Mucosa of stomach (tissue), 1 donor: ENCODE measurements around the gene AMN.
"Not testable (repeated sequence)": the region's sequence is repeated elsewhere in the genome, so short reads cannot be mapped to it uniquely, and the experiment has no call there.

Experiments used
- H3K27me3 ChIP-seq: one replicate; pipeline ENCODE4 v1.7.0; 2013; ENCODE audit warnings: mild to moderate bottlenecking, low read length; ENCODE audit not compliant: control insufficient read depth, insufficient read depth
- H3K36me3 ChIP-seq: one replicate; pipeline ENCODE4 v1.7.0; 2013; ENCODE audit warnings: low read length; ENCODE audit not compliant: control insufficient read depth, insufficient read depth
- H3K4me1 ChIP-seq: one replicate; pipeline ENCODE4 v1.7.0; 2013; ENCODE audit warnings: mild to moderate bottlenecking, low read length; ENCODE audit not compliant: control insufficient read depth, insufficient read depth
- H3K4me3 ChIP-seq: one replicate; pipeline ENCODE4 v1.7.0; 2013; ENCODE audit warnings: low read length
- H3K9ac ChIP-seq: one replicate; pipeline ENCODE4 v1.7.0; 2013; ENCODE audit warnings: mild to moderate bottlenecking, low read length, moderate library complexity
- H3K9me3 ChIP-seq: one replicate; pipeline ENCODE4 v1.7.0; 2013; ENCODE audit warnings: mild to moderate bottlenecking, low read length, moderate library complexity; ENCODE audit not compliant: control insufficient read depth
- donor health status: Pancreatic carcinoma.

Gene AMN

GRCh38 chr14:102888748-102889147 lies 33.7 kb upstream of the AMN start:
- no peak overlapping the region for H3K9ac ChIP-seq
- no peak overlapping the region for H3K4me3 ChIP-seq
- no peaks in the 10 kb centered on the region for H3K9me3 ChIP-seq
- H3K36me3 ChIP-seq: no peaks in the 10 kb centered on the region
- H3K27me3 ChIP-seq: no peaks in the 10 kb centered on the region
- H3K4me1 ChIP-seq: no peaks in the 10 kb centered on the region

DNA sequence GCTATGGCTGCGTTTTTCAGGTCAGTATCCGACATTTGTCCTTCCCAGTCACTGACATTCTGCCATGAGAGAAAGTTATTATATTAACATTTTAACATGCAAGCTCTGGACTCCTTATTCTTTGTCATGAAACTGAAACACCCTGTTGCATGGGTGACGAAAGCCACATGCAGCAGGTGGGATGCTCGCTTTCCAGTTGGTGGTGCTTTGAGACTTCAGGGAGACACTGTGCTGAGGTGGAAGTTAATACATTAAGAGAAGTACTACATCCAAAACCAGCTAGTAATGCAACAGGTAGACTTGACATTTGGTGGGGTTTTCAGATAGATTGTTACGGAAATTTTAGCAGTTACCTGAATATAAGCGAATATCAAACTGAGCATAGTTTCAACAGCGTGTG lies 32.8 kb upstream of the AMN start:
- no peak overlapping the region for H3K4me3 ChIP-seq
- H3K4me1 ChIP-seq: no peaks in the 10 kb centered on the region
- no peak overlapping the region for H3K9ac ChIP-seq
- H3K9me3 ChIP-seq: no peaks in the 10 kb centered on the region
- H3K27me3 ChIP-seq: no peaks in the 10 kb centered on the region
- H3K36me3 ChIP-seq: no peaks in the 10 kb centered on the region

GRCh38 chr14:102891111-102891510 lies 31.4 kb upstream of the AMN start:
- Histone ChIP-seq H3K4me3 (no peak overlapping the region), H3K27me3 (no peaks in the 10 kb centered on the region), H3K36me3 (no peaks in the 10 kb centered on the region), H3K9me3 (no peaks in the 10 kb centered on the region), H3K4me1 (no peaks in the 10 kb centered on the region), H3K9ac (no peak overlapping the region)

DNA sequence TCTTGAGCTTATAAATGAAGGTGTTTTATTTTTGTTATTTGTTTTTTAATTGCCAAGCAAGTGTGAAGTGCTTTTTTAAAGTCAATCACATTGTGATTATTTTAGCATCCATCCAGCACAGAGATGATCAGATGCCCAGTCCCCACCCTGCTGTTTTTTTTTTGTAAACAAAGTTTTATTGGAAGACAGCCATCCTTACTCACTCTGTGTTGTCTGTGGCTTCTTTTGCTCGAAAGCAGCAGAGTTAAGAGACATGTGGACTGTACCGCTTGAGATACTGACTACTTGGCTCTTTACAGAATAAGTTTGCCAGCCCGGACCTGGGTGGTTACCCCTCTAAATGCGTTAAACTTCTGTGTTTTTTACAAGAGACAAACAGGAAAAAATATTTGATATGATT lies 30.9 kb upstream of the AMN start:
- Histone ChIP-seq H3K36me3 (no peaks in the 10 kb centered on the region), H3K4me3 (no peak overlapping the region), H3K4me1 (no peaks in the 10 kb centered on the region), H3K9ac (no peak overlapping the region), H3K9me3 (no peaks in the 10 kb centered on the region), H3K27me3 (no peaks in the 10 kb centered on the region)

GRCh38 chr14:102892651-102893050 lies 29.8 kb upstream of the AMN start:
- H3K27me3 ChIP-seq: no peaks in the 10 kb centered on the region
- H3K9ac ChIP-seq: no peak overlapping the region
- H3K36me3 ChIP-seq: no peaks in the 10 kb centered on the region
- no peak overlapping the region for H3K4me3 ChIP-seq
- H3K9me3 ChIP-seq: no peaks in the 10 kb centered on the region
- no peaks in the 10 kb centered on the region for H3K4me1 ChIP-seq

DNA sequence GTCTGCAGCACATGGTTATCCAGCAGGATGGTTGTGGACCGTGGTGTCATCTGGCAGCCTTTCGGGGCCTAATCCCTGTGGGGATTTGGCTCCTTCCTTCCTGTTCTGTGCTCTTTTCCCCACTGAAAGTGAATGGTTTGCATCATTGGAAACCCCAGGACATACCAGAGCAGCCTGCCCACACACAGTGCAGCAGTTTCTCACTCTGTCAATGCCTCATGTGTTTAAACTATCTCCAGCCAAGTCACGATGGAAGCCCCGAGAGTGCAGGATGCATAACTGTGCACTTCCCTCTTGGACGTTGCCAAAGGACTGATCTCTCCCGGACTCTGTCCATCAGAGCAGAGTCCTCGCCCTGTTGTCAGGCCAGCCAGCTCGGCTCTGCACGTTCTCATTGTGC lies 29.0 kb upstream of the AMN start:
- no peaks in the 10 kb centered on the region for H3K36me3 ChIP-seq
- H3K4me1 ChIP-seq: no peaks in the 10 kb centered on the region
- H3K9ac ChIP-seq: no peak overlapping the region
- H3K4me3 ChIP-seq: no peak overlapping the region
- no peaks in the 10 kb centered on the region for H3K27me3 ChIP-seq
- no peaks in the 10 kb centered on the region for H3K9me3 ChIP-seq

- not testable (repeated sequence) for H3K4me3 ChIP-seq, H3K36me3 ChIP-seq, H3K9ac ChIP-seq, H3K9me3 ChIP-seq, H3K27me3 ChIP-seq, H3K4me1 ChIP-seq
These were observed 25.7 kb upstream of the AMN start for GRCh38 chr14:102896735-102897134.

DNA sequence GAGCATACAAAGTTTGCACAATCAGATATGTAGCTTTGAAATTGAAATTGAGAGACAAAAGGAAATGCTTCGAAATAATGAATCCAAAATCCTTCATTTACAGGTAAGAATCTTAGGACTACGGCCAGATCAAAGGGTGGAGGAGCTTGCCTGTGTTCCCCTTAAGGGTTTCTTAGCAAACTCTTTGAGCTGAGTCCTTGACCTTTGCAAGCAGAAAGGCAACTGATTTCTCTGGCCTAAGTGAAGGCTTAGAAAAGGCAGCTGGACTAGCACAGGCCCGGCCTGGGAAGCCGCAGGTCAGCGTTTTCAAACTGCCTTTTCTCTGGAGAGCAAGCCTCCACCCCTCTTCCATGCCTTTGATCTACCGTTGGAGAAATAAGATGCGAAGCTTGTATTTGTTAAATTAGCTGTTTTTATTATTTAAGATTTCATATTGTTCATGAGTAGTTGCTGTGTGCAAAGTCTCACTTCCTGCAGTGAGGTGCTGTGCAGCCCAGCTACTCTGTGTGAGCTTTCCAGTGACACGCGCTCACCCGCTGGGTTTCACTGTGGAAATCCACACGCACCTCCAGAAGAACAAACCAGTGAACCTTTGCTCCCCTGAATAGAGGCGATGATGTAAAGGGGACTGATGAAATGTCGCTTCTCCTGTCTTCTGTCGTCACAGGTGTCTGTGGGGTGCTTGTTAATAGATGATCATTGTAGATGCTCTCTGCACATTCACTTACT lies 25.0 kb upstream of the AMN start:
- Histone ChIP-seq H3K9me3 (no peaks in the 10 kb centered on the region), H3K4me1 (no peaks in the 10 kb centered on the region), H3K9ac (no peak overlapping the region), H3K36me3 (no peaks in the 10 kb centered on the region), H3K27me3 (no peaks in the 10 kb centered on the region), H3K4me3 (no peak overlapping the region)

DNA sequence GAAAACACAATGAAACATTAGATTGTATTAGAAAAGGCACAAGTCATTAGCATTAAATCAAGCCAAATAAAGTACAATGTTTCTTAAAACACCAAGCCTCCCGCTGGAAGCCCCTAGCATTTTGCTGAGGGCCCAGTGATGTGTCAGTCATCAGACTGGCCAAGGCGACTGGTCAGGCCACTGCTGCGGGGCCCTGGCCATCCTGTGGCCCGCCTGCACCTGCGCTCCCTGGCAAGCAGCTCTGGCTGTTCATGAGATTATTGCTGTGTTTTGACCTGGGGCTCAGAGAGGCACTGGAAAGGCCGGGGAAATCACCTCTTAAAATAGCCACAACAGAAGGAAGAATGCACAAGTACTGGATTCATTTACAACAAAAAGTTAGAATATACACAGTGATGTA lies 24.2 kb upstream of the AMN start:
- H3K9ac ChIP-seq: no peak overlapping the region
- H3K4me1 ChIP-seq: no peaks in the 10 kb centered on the region
- H3K4me3 ChIP-seq: no peak overlapping the region
- no peaks in the 10 kb centered on the region for H3K27me3 ChIP-seq
- H3K9me3 ChIP-seq: no peaks in the 10 kb centered on the region
- H3K36me3 ChIP-seq: no peaks in the 10 kb centered on the region

GRCh38 chr14:102898776-102899515 lies 23.5 kb upstream of the AMN start:
- Histone ChIP-seq H3K36me3 (no peaks in the 10 kb centered on the region), H3K4me3 (no peak overlapping the region), H3K9me3 (no peaks in the 10 kb centered on the region), H3K4me1 (no peaks in the 10 kb centered on the region), H3K27me3 (no peaks in the 10 kb centered on the region), H3K9ac (no peak overlapping the region)

- Histone ChIP-seq H3K9me3 (no peaks in the 10 kb centered on the region), H3K9ac (no peak overlapping the region), H3K36me3 (no peaks in the 10 kb centered on the region), H3K4me1 (no peaks in the 10 kb centered on the region), H3K4me3 (no peak overlapping the region), H3K27me3 (no peaks in the 10 kb centered on the region)
These were observed 23.0 kb upstream of the AMN start for GRCh38 chr14:102899516-102899900.

- H3K9me3 ChIP-seq: no peaks in the 10 kb centered on the region
- no peaks in the 10 kb centered on the region for H3K36me3 ChIP-seq
- no peak overlapping the region for H3K9ac ChIP-seq
- H3K27me3 ChIP-seq: no peaks in the 10 kb centered on the region
- no peaks in the 10 kb centered on the region for H3K4me1 ChIP-seq
- H3K4me3 ChIP-seq: no peak overlapping the region
These were observed 21.6 kb upstream of the AMN start for GRCh38 chr14:102900631-102901571.
